HepG2 (cell line): Measurements from ENCODE around the gene TFDP2. TPM values are rescaled to one million over a fixed set of nuclear protein-coding genes. Genes with fewer than 3 reads are reported as not detected.

Source experiments
- DZIP1 ChIP-seq: sonication (generic); formaldehyde crosslinking; IDR thresholded peaks from 2 replicates; pipeline ENCODE4 v1.5.0; 2020; ENCODE audit warnings: mild to moderate bottlenecking, missing genetic modification reagents
- HNRNPLL ChIP-seq: fragments of 200-400 bp; formaldehyde crosslinking; IDR thresholded peaks from 2 replicates; pipeline ENCODE4 v1.6.1; 2017; ENCODE audit warnings: mild to moderate bottlenecking, low read depth, low read length; ENCODE audit not compliant: poor library complexity, severe bottlenecking
- HOXA3 ChIP-seq: sonication (generic); formaldehyde crosslinking; IDR thresholded peaks from 2 replicates; pipeline ENCODE4 v1.5.0; 2020; ENCODE audit warnings: missing genetic modification reagents
- MYC ChIP-seq: sonication (generic); formaldehyde crosslinking; IDR thresholded peaks from 2 replicates; pipeline ENCODE4 v1.9.0; 2021; ENCODE audit warnings: missing genetic modification reagents, borderline replicate concordance
- PAWR ChIP-seq: sonication (generic); formaldehyde crosslinking; IDR thresholded peaks from 2 replicates; pipeline ENCODE4 v1.4.0; 2020; ENCODE audit warnings: missing genetic modification reagents, mild to moderate bottlenecking, borderline replicate concordance
- PRDM10 ChIP-seq: sonication (generic); formaldehyde crosslinking; IDR thresholded peaks from 2 replicates; pipeline ENCODE4 v1.4.0; 2020; ENCODE audit warnings: low read depth, missing genetic modification reagents
- RBM39 ChIP-seq: fragments of 200-400 bp; formaldehyde crosslinking; IDR thresholded peaks from one replicate; pipeline ENCODE4 v1.6.1; 2018; ENCODE audit warnings: antibody characterized with exemption, mild to moderate bottlenecking, low read depth, low read length; ENCODE audit not compliant: poor library complexity, severe bottlenecking
- RNF219 ChIP-seq: sonication (generic); formaldehyde crosslinking; IDR thresholded peaks from 2 replicates; pipeline ENCODE4 v1.5.0; 2020; ENCODE audit warnings: mild to moderate bottlenecking, missing genetic modification reagents
- SIN3A ChIP-seq: IDR thresholded peaks from 2 replicates; pipeline ENCODE4 v1.6.1; 2011; ENCODE audit warnings: low read depth, mild to moderate bottlenecking, control low read depth, low read length, borderline replicate concordance
- SRY ChIP-seq: sonication (generic); formaldehyde crosslinking; IDR thresholded peaks from 2 replicates; pipeline ENCODE4 v1.8.0; 2022; ENCODE audit warnings: mild to moderate bottlenecking, missing genetic modification reagents
- YY1 ChIP-seq: IDR thresholded peaks from 2 replicates; pipeline ENCODE4 v1.6.1; 2011; ENCODE audit warnings: low read length, low read depth, moderate library complexity, mild to moderate bottlenecking; ENCODE audit not compliant: insufficient read depth, insufficient replicate concordance
- ZNF136 ChIP-seq: sonication (generic); formaldehyde crosslinking; IDR thresholded peaks from 2 replicates; pipeline ENCODE4 v1.8.1; 2022; ENCODE audit warnings: low read depth, mild to moderate bottlenecking, moderate library complexity, missing genetic modification reagents
- ZNF205 ChIP-seq: IDR thresholded peaks from 2 replicates; pipeline ENCODE4 v1.6.1; 2018; ENCODE audit warnings: missing biosample characterization, missing genetic modification reagents
- ZNF317 ChIP-seq: sonication (generic); formaldehyde crosslinking; IDR thresholded peaks from 2 replicates; pipeline ENCODE4 v1.5.0; 2020; ENCODE audit warnings: mild to moderate bottlenecking, missing genetic modification reagents
- ZNF331 ChIP-seq: sonication (generic); formaldehyde crosslinking; IDR thresholded peaks from 2 replicates; pipeline ENCODE4 v1.4.0; 2020; ENCODE audit warnings: missing genetic modification reagents
- ZUFSP ChIP-seq: sonication (generic); formaldehyde crosslinking; IDR thresholded peaks from 2 replicates; pipeline ENCODE4 v1.9.0; 2021; ENCODE audit warnings: missing genetic modification reagents, mild to moderate bottlenecking, borderline replicate concordance
- polyA plus RNA-seq, 8 experiments: library from polyadenylated mRNA; depleted of rRNA in 3 of 8; stranded (reverse) in 7 of 8; unstranded in 1 of 8; fragments of >200 nt; fragmentation: Illumina TruSeq in 4 of 8; extraction: Trizol in 4 of 8; gene quantifications; 2 replicates each; pipeline versions ENCODE4 v1.2.1 to v1.2.3, GENCODE V29; 2011 to 2016; ENCODE audit warnings: low read depth in 4 of 8, missing spikeins in 1 of 8, mixed read lengths in 1 of 8; ENCODE audit not compliant: insufficient read depth in 1 of 8
- total RNA-seq, 5 experiments: library from RNA; depleted of rRNA; stranded (reverse); fragments of >200 nt; fragmentation: Illumina TruSeq; extraction: Trizol; gene quantifications; 2 replicates each; pipeline ENCODE4 v1.2.3, GENCODE V29; 2016; ENCODE audit warnings: low read depth in 1 of 5

TFDP2 gene
- total and polyA plus RNA-seq, 2 of the 13 experiments (the other 11 are each of a cell fraction or from before 2014, with no cell fraction given), result 17.9 to 37.4 TPM

- TF ChIP-seq YY1 (peak; percentile 32), ZNF205 (no peak), RBM39 (no peak), HNRNPLL (peak; percentile 86), MYC (CRISPR knock-in tag) (peak; percentile 74; the same call in 1 of the 2 replicates), ZNF317 (CRISPR knock-in tag) (no peak; the same call in 1 of the 2 replicates), RNF219 (no peak), SIN3A (peak; percentile 68; the same call in 1 of the 2 replicates), ZUFSP (CRISPR knock-in tag) (no peak), PAWR (CRISPR knock-in tag) (no peak), SRY (no peak; the same call in none of the 2 replicates), HOXA3 (CRISPR knock-in tag) (peak; percentile 26; the same call in 1 of the 2 replicates), DZIP1 (CRISPR knock-in tag) (0 out of 2 replicates have a peak, but pooled peaks have one; percentile 76), ZNF136 (CRISPR knock-in tag) (no peak), ZNF331 (CRISPR knock-in tag) (peak; percentile 36), PRDM10 (CRISPR knock-in tag) (no peak; the same call in 1 of the 2 replicates)
These were observed at the start of gene TFDP2 (continued) for GRCh38 chr3:142148792-142149672.
